ENCODE measurements around the gene PHTF1. TPM values are rescaled to one million over a fixed set of nuclear protein-coding genes. Genes with fewer than 3 reads are reported as not detected.
"Not testable (repeated sequence)": the region's sequence is repeated elsewhere in the genome, so short reads cannot be mapped to it uniquely, and the experiment has no call there.

The PHTF1 gene
- total and polyA plus RNA-seq, 5 experiments from 2014 or later, result 1.9 to 9.9 (median 4.3) TPM

DNA sequence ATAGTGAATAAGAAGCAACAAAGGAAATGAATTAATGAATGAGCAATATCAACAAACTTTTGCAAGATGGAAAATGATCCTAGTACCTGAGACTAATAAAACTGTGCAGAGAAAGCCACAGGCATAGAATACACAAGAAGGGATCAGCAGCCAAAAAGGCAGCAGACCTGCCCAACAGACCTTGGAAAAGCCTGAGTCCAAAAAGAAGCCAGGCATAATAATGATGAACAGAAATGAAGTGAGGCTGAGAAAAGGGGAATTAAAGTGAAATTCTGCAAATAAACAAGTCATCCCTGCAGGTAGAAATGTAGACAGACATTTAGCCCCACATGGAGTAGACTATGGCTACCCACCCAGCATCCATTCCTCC is 10.3 kb upstream of the PHTF1 start:
- DNase-seq (no peak), ATAC-seq (no peak)
- Mint-ChIP-seq H3K36me3 (peaks cover 5 to 81% (median 8%) of the 10 kb centered on the region in 3 donors), H3K27me3 (no peaks in the 10 kb centered on the region), H3K9me3 (no peaks in the 10 kb centered on the region), H3K4me1 (peaks cover 14 to 28% (median 27%) of the 10 kb centered on the region in 4 donors), H3K27ac (peak overlapping the region in 7 of 10 donors; percentile 26 to 82 (median 56)), H3K4me3 (no peak overlapping the region)
- POLR2A ChIA-PET, result interaction anchor here (0.6 to 1.3 kb wide), 2 partner anchors 10 to 12 kb away, joined by 3 to 5 read pairs; no protein-coding TSS in a partner anchor

GRCh38 chr1:113768916-113769600 is 9.8 kb upstream of the PHTF1 start:
- no peak for DNase-seq
- no peak for ATAC-seq
- POLR2A ChIA-PET, result interaction anchor here (0.8 to 1.3 kb wide), 2 partner anchors 9 to 10 kb away, joined by 3 read pairs; no protein-coding TSS in a partner anchor
- Mint-ChIP-seq H3K4me1 (peaks cover 14 to 28% (median 27%) of the 10 kb centered on the region in 4 donors), H3K36me3 (peaks cover 5 to 83% (median 8%) of the 10 kb centered on the region in 3 donors), H3K4me3 (no peak overlapping the region), H3K27ac (peak overlapping the region in 9 of 10 donors; percentile 10 to 82 (median 61)), H3K9me3 (no peaks in the 10 kb centered on the region), H3K27me3 (no peaks in the 10 kb centered on the region)

DNA sequence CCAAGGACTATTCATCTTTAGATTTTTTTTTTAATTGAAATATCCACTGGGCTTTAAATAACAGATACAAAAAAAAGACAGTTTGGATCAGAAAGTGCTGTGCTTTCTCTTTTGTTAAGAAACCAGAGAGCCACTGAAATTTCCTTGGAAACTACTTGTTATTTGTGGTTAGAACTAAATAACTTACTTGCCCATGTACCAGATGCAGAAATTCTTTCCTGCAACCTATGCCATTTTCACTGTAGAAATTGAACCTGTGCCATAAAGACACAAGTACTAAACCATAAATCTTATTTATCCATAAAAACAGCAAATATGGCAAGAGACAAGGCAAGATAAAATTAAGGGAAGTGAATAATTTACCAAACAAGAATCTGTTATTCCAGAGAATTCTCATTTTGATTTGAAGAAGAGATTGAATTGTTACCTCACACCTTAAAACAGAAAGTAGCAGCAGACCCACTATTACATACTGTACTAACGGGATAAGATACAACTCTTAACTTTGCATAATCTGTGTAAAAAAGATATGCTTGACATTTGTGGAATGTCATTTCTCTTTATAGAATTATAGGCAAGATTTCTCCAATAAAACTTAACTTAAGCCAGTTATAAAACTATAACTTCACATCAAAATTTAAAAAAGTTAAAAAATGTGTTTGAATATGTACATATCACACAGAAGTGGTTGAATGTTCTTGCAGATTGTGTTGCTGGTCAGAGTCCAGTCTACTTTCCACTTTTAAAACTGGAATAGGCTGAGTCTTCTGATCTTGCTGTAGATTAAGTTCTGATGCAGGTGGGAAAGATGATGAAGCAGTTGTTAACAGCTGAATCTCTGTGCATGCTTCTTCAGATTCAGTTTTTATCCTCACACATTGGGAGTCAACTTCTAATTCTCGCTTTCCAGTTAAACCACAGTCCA is 6.3 kb upstream of the PHTF1 start:
- no peaks in the 10 kb centered on the region for H3K27me3 Mint-ChIP-seq
- H3K27ac Mint-ChIP-seq, result peak overlapping the region in 6 of 10 donors; percentile 13 to 65 (median 31)
- no peak for DNase-seq
- POLR2A ChIA-PET, result no interaction called here
- no peak for ATAC-seq
- H3K36me3 Mint-ChIP-seq, result peaks cover 5 to 68% (median 8%) of the 10 kb centered on the region in 3 donors
- H3K4me3 Mint-ChIP-seq, result no peak overlapping the region
- H3K9me3 Mint-ChIP-seq, result no peaks in the 10 kb centered on the region
- peaks cover 10 to 20% (median 18%) of the 10 kb centered on the region in 4 donors for H3K4me1 Mint-ChIP-seq

GRCh38 chr1:113763661-113764060 is 4.4 kb upstream of the PHTF1 start:
- POLR2A ChIA-PET, result interaction anchor here (1.1 kb wide), 1 partner anchor 22 kb away, joined by 3 read pairs; no protein-coding TSS in a partner anchor

DNA sequence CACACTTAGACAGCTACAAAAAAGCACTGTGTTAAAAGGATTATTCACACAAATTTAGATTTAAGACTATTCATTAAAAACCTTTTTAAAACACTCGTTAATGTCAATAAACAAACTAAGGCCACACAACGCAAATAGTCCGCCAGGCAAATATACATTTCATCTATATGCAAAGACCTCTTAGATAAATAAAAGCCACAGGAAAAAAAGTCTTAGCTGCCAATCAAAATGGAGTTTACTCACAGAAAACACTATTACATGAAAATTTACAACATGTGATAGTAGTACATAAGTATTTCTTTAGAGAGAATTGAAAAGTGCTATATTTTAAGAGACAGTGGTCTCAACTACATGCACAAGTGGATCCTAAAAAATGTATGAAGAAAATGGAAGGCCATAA is 2.7 kb upstream of the PHTF1 start:
- Mint-ChIP-seq H3K4me3 (no peak overlapping the region), H3K36me3 (peaks cover 0 to 37% (median 4%) of the 10 kb centered on the region in 3 donors), H3K27ac (peak overlapping the region in 5 of 10 donors; percentile 6 to 89 (median 49)), H3K9me3 (no peaks in the 10 kb centered on the region), H3K27me3 (no peaks in the 10 kb centered on the region), H3K4me1 (peaks cover 5 to 18% (median 15%) of the 10 kb centered on the region in 4 donors)
- ATAC-seq (no peak), DNase-seq (no peak)
- POLR2A ChIA-PET, result interaction anchor here (0.7 to 1.6 kb wide), 2 partner anchors 49 to 88 kb away, joined by 3 to 4 read pairs; no protein-coding TSS in a partner anchor

More at GRCh38 chr1:113763661-113764060, 4.4 kb upstream of the PHTF1 start:
- H3K36me3 Mint-ChIP-seq, result peaks cover 4 to 54% (median 5%) of the 10 kb centered on the region in 3 donors
- peaks cover 5 to 12% (median 7%) of the 10 kb centered on the region in 4 donors for H3K4me1 Mint-ChIP-seq
- H3K4me3 Mint-ChIP-seq, result no peak overlapping the region
- peak overlapping the region in 3 of 10 donors; percentile 49 to 75 (median 58) for H3K27ac Mint-ChIP-seq
- ATAC-seq, result no peak
- H3K27me3 Mint-ChIP-seq, result no peaks in the 10 kb centered on the region
- DNase-seq, result no peak
- H3K9me3 Mint-ChIP-seq, result no peaks in the 10 kb centered on the region

DNA sequence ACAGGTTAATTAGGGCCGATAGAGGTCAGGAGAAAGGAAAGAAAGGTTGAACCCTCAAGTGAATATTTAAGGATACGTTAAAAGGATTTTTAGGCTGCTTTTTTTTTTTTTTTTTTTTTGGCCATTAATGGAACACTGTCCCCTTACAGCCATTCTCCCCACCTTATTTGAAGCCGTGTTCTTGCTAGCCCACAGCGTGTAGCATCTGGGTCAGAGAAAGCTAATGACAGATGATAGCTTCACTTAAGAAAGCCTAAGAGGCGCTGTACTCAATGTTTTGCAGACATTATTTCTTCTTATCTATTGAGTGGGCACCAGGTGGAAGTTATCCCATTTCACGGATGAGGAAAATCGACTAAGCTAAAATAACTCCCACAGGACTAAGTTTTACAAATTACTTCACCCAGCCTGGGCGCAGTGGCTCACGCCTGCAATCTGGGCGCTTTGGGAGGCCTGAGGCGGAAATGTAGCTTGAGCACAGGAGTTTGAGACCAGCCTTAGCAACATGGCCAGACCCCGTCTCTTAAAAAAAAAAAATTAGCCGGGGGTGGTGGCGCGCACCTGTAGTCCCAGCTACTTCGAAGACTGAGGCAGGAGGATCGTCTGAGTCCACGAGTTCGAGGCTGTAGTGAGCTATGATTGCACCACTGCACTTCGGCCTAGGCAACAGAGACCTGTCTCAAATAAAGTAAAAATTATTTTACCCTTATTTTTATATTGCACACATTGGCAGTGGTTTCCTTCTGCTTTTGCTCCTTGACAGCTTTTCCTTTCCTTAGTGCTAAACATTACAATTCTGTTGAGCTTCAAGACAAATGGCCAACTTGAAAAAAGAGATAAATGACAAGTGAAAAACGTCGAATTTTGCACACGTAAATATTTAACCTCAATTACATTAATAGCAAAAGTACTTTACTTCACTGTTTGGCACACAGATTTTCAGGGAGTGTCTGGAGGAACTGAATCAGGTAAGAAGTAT is 1.1 kb upstream of the PHTF1 start:
- H3K36me3 Mint-ChIP-seq, result peaks cover 0 to 22% (median 2%) of the 10 kb centered on the region in 3 donors
- ATAC-seq (no peak), DNase-seq (no peak)
- H3K27ac Mint-ChIP-seq, result peak overlapping the region; percentile 89 to 95 (median 92)
- H3K4me1 Mint-ChIP-seq, result peaks cover 5 to 29% (median 16%) of the 10 kb centered on the region in 4 donors
- POLR2A ChIA-PET, result interaction anchor here (0.8 to 3.5 kb wide), 7 partner anchors 10 to 175 kb away, joined by 3 to 44 read pairs (median 7); partner anchors contain the start of gene RSBN1
- no peaks in the 10 kb centered on the region for H3K9me3 Mint-ChIP-seq
- no peaks in the 10 kb centered on the region for H3K27me3 Mint-ChIP-seq
- peak overlapping the region; percentile 87 to 97 (median 93) for H3K4me3 Mint-ChIP-seq

- Mint-ChIP-seq H3K27ac (peak overlapping the region; percentile 66 to 95 (median 88)), H3K27me3 (no peaks in the 10 kb centered on the region), H3K36me3 (peaks cover 0 to 10% (median 0%) of the 10 kb centered on the region in 3 donors), H3K9me3 (no peaks in the 10 kb centered on the region), H3K4me1 (peaks cover 5 to 29% (median 16%) of the 10 kb centered on the region in 4 donors), H3K4me3 (peak overlapping the region; percentile 87 to 97 (median 94))
- ATAC-seq, result peak; percentile 57 to 66
- peak; percentile 29 to 71 (median 54) for DNase-seq
- POLR2A ChIA-PET, result interaction anchor here (0.5 to 3.5 kb wide), 11 partner anchors 9 to 145 kb away, joined by 3 to 44 read pairs (median 4); partner anchors contain the start of genes AP4B1 and RSBN1
Observed at GRCh38 chr1:113758631-113759332, 504 bp downstream of the PHTF1 start.

DNA sequence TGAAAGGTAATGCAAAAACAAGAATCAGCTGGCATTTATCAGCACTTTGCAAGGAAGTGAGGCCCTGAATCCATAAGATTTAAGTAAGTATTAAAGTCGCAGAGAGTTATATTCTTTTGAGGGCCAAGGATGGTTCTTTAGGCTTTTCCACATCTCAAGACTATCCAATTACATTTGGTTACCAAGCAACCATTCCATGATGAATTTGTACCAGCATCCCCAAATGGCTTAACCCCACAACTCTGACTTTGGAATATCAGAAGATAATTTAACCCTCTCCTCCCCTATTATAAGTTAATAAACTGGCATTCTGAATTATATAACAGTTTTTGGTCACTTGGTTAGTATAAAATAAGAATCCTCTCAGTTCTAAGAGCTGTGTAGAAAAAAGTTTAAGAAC is 2.8 kb downstream of the PHTF1 start:
- H3K4me3 Mint-ChIP-seq, result peak overlapping the region in 1 of 10 donors; percentile 26
- no peaks in the 10 kb centered on the region for H3K9me3 Mint-ChIP-seq
- H3K27ac Mint-ChIP-seq, result no peak overlapping the region

GRCh38 chr1:113753333-113753732 is 6.0 kb downstream of the PHTF1 start:
- H3K36me3 Mint-ChIP-seq, POLR2A ChIA-PET, H3K27me3 Mint-ChIP-seq, DNase-seq, H3K27ac Mint-ChIP-seq, ATAC-seq, H3K4me3 Mint-ChIP-seq, H3K9me3 Mint-ChIP-seq: not testable (repeated sequence)
- peaks cover 0 to 22% (median 8%) of the 10 kb centered on the region in 4 donors for H3K4me1 Mint-ChIP-seq

More for the DNA sequence above, 2.8 kb downstream of the PHTF1 start:
- Mint-ChIP-seq H3K36me3 (peaks cover 0 to 3% (median 2%) of the 10 kb centered on the region in 3 donors), H3K4me1 (peaks cover 5 to 29% (median 16%) of the 10 kb centered on the region in 4 donors), H3K27me3 (no peaks in the 10 kb centered on the region)
- DNase-seq (no peak), ATAC-seq (no peak)
- POLR2A ChIA-PET, result interaction anchor here (1.1 kb wide), 1 partner anchor 56 kb away, joined by 3 read pairs; the partner anchor contains the start of gene RSBN1

DNA sequence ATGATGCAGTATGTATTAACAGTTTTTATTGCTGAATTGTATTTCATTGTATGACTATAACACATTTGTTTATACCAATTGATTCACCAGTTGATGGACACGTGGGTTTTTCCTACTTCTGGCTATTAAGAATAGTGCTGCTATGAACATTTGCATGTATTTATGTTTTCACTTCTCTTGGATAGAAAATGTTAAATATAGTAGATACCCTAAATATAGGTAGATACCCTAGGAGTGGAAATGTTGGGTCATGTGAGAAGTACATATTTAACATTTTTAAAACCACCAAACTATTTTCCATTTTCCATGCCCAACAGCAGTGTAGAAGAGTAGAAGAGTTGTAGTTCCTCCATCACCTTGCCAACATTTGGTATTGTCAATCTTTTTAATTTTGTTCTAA is 7.8 kb downstream of the PHTF1 start:
- no peak overlapping the region for H3K4me3 Mint-ChIP-seq
- no peaks in the 10 kb centered on the region for H3K27me3 Mint-ChIP-seq
- no peak for DNase-seq
- no peak overlapping the region for H3K27ac Mint-ChIP-seq
- POLR2A ChIA-PET, result no interaction called here
- ATAC-seq, result no peak
- H3K9me3 Mint-ChIP-seq, result no peaks in the 10 kb centered on the region
- peaks cover 0 to 7% (median 3%) of the 10 kb centered on the region in 3 donors for H3K36me3 Mint-ChIP-seq
- H3K4me1 Mint-ChIP-seq, result peaks cover 0 to 9% (median 1%) of the 10 kb centered on the region in 4 donors

DNA sequence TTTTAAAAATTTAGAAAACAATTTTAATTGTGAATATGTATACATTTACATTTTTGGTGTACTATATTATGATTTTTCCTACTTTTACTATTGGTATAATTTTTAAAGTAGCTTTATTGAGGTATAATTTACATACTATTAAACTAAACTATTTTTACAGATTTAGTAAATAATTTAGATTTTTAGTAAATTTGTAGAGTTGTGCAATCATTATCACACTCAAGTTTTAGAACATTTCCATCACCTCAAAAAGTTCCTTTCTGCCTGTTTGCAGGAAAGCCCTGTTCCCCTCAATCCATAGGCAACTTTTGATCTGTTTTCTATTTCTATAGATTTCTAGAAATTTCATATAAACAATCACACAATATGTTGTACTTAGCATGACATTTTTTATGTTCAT is 8.2 kb downstream of the PHTF1 start:
- H3K36me3 Mint-ChIP-seq, result peaks cover 0 to 7% (median 3%) of the 10 kb centered on the region in 3 donors
- ATAC-seq (no peak), DNase-seq (no peak)
- peaks cover 0 to 5% (median under 1%) of the 10 kb centered on the region in 4 donors for H3K4me1 Mint-ChIP-seq
- H3K27ac Mint-ChIP-seq, result no peak overlapping the region
- POLR2A ChIA-PET, result no interaction called here
- no peaks in the 10 kb centered on the region for H3K9me3 Mint-ChIP-seq
- H3K4me3 Mint-ChIP-seq, result no peak overlapping the region
- H3K27me3 Mint-ChIP-seq, result no peaks in the 10 kb centered on the region
